WI38 (cell line): ENCODE measurements around the gene RPS10.
"Not testable (repeated sequence)": the region's sequence is repeated elsewhere in the genome, so short reads cannot be mapped to it uniquely, and the experiment has no call there.

Experiments
- H3K4me3 ChIP-seq: 2 replicates; pipeline ENCODE4 v1.5.1; 2011; ENCODE audit warnings: low read depth, mild to moderate bottlenecking, control low read depth, low read length
- TF ChIP-seq, protein P1 (sequence below): IDR thresholded peaks from 2 replicates; pipeline ENCODE4 v1.5.1; 2012; ENCODE audit warnings: low read depth, mild to moderate bottlenecking, control low read depth, low read length

RPS10 gene

DNA sequence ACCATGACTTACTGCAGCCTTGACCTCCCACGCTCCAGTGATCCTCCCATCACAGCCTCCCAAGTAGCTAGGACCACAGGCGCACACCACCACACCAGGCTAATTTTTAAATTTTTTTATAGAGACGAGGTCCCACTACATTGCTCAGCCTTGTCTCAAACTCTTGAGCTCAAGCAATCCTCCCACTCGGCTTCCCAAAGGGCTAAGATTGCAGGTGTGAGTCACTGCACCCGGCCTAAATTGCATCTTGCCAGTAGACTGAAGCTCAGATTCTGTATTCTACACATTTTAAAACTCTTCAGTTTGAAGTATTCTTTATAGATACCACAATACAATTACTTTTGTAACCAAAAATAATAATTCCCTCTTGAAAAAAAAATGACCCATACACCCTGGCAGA, 44.8 kb downstream of the RPS10 start:
- TF ChIP-seq, protein P1, sequence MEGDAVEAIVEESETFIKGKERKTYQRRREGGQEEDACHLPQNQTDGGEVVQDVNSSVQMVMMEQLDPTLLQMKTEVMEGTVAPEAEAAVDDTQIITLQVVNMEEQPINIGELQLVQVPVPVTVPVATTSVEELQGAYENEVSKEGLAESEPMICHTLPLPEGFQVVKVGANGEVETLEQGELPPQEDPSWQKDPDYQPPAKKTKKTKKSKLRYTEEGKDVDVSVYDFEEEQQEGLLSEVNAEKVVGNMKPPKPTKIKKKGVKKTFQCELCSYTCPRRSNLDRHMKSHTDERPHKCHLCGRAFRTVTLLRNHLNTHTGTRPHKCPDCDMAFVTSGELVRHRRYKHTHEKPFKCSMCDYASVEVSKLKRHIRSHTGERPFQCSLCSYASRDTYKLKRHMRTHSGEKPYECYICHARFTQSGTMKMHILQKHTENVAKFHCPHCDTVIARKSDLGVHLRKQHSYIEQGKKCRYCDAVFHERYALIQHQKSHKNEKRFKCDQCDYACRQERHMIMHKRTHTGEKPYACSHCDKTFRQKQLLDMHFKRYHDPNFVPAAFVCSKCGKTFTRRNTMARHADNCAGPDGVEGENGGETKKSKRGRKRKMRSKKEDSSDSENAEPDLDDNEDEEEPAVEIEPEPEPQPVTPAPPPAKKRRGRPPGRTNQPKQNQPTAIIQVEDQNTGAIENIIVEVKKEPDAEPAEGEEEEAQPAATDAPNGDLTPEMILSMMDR = no peak

DNA sequence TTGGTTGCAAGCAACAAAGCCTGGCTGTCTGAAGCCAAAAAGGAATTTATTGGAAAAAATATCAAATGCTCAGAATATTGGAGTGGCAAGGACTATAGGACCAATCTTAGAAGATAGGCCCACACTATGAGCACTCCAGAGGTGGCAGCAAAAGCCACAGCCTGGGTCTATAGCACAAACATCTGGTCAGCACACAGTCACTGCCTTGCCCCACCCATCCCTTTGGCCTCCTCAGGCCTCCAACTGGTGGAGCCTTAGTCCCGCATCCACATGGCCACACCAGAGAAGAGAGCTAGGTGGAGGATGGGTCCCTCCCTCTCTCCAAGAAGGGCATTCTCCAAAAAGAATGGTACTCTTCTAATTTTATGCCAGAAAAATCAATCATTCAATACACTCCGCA, 47.4 kb downstream of the RPS10 start:
- TF ChIP-seq, protein P1 = no peak

More for the DNA sequence above, 44.8 kb downstream of the RPS10 start:
- no peak overlapping the region for H3K4me3 ChIP-seq

DNA sequence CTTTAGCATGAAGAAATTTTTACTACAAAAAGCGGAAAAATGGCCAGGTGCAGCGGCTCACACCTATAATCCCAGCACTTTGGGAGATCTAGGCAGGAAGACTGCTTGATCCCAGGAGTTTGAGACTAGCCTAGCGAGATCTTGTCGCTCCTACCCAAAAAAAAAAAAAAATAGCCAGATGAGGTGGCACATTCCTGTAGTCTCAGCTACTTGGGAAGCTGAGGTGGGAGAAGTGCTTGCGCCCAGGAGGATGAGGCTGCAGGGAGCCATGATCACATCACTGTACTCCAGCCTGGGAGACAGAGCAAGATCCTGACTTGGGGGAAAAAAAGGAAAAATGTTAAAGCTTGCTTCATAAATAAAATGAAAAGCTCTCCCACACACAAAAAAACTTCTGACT, 47.9 kb downstream of the RPS10 start:
- H3K4me3 ChIP-seq = no peak overlapping the region
- TF ChIP-seq, protein P1 = no peak

More for the DNA sequence above, 47.4 kb downstream of the RPS10 start:
- no peak overlapping the region for H3K4me3 ChIP-seq

DNA sequence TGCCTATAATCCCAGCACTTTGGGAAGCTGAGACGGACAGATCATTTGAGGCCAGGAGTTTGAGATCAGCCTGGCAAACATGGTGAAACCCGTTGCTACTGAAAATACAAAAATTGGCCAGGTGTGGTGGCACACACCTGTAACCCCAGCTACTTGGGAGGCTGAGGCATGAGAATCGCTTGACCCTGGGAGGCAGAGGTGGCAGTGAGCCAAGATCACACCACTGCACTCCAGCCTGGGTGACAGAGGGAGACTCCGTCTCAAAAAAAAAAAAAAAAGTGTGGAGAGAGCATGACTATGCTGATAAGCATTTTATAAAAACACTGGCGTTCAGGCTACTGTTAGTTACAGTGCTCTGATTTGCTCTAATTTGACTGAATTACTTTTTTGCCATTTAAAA, 48.3 kb downstream of the RPS10 start:
- not testable (repeated sequence) for H3K4me3 ChIP-seq

- TF ChIP-seq, protein P1 = no peak
- no peak overlapping the region for H3K4me3 ChIP-seq
Observed at GRCh38 chr6:34375833-34376232, 50.0 kb downstream of the RPS10 start.

DNA sequence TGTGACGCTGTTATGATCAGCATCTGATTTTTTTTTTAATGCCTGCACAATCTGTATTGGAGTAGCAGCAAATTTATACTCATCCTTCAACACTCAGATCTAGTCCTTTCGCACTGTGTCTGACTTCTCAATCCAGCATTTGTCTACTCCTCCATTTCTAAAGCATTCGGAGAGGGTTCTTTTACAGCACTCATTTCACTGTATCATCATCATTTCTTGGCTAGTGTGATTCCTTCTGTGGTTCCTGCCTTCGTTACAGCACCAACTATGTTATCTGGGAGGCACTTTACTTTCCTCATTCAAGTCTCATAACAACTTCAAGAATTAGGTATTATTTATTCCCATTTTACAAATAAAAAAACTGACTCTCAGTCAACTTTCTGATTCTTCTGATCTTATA, 51.4 kb downstream of the RPS10 start:
- no peak overlapping the region for H3K4me3 ChIP-seq
- TF ChIP-seq, protein P1 = no peak

DNA sequence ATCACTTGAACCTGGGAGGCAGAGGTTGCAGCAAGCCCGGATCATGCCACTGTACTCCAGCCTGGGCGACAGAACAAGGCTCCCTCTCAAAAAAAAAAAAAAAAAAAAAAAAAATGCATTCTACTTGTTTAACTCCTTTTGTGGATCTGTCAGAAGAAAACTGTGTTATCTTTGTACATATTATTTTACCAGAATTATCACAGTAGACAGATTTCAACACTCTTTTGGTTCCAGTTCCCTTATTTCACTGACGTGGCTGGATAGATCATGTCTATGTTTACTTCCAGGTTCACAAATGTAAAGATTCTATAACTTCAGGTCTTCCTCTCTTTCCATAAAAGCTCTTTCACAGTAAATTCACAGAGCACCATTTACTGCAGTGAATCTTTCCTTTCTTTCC, 51.8 kb downstream of the RPS10 start:
- TF ChIP-seq, protein P1 = no peak
- H3K4me3 ChIP-seq = no peak overlapping the region

GRCh38 chr6:34373511-34373910, 52.4 kb downstream of the RPS10 start:
- TF ChIP-seq, protein P1 = no peak
- no peak overlapping the region for H3K4me3 ChIP-seq

DNA sequence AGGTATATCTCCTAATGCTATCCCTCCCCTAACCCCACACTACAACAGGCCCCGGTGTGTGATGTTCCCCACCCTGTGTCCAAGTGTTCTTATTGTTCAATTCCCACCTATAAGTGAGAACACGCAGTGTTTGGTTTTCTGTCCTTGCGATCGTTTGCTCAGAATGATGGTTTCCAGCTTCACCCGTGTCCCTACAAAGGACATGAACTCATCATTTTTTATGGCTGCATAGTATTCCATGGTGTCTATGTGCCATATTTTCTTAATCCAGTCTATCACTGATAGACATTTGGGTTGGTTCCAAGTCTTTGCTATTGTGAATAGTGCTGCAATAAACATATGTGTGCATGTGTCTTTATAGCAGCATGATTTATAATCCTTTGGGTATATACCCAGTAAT, 54.0 kb downstream of the RPS10 start:
- not testable (repeated sequence) for H3K4me3 ChIP-seq
